ENCODE results near the gene UBR4. TPM values are rescaled to one million over a fixed set of nuclear protein-coding genes. Genes with fewer than 3 reads are reported as not detected.
"Not testable (repeated sequence)": the region's sequence is repeated elsewhere in the genome, so short reads cannot be mapped to it uniquely, and the experiment has no call there.

Gene UBR4
- total RNA-seq: 100 to 1,000 TPM in 2 of 6 experiments, 10 to 100 TPM in 4; 73.0 to 132 (median 90.1) TPM
- long read RNA-seq, partial matches to known transcripts: 6 of 7 reads
- long read RNA-seq, other reads (novel, unspliced or antisense): 1 of 7 reads

DNA sequence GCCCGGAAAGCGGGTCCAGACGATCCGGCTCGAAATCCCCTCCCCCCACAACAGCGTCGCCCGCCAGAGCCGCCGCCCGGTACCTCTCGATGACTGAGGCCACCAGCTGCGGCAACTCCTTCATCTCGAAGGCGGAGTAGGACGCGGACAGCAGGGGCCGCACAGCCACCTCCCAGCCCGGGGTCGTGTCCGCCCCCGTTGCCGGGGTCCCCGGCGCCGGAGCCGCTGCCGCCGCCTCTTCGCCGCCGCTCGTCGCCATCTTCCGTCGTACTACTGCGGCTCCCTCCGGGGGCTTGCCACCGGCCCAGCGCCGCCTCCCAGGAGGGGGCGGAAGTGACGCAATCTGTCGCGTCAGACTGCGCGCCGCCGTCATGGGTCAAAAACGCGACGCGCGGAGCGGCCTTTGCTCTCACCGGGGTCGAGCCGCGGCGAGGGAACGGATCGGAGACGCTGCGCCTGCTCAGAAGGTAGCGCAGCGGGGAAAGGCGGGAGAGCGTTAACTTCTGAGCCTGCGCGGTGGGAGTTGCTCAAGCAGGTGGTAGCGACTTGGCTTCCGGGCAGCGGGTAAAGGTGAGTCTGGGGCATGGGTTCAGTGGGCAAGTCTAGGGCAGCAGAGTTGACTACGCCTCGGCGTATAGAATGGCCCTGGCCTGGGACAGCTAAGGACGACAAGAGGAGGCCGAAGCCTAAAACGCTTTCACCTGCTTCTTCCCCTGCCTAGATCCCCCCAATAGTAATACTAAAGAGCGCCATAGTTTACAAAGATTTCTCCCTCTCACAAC lies at the start of gene UBR4:
Gene UBR4 (minus strand): TSS at position 277 of the 782 bp plus-strand sequence. CDS start 18 bp downstream, at position 259.
- Histone ChIP-seq H3K9me3 (no peaks in the 10 kb centered on the region), H3K27me3 (no peaks in the 10 kb centered on the region), H3K4me3 (peak within 1 kb of the TSS; percentile 79 to 91 (median 89)), H3K36me3 (no peaks in the 10 kb centered on the region), H3K27ac (peak within 1 kb of the TSS; percentile 91 to 99 (median 93)), H3K4me1 (peaks cover 0 to 54% (median 10%) of the 10 kb centered on the region in 4 donors)
- intact Hi-C loops (cut with DNase I): no loop called here
- ATAC-seq (peak; percentile 91 to 97 (median 94)), DNase-seq (peak; percentile 97 to 98 (median 98))
- TF ChIP-seq, protein P1, sequence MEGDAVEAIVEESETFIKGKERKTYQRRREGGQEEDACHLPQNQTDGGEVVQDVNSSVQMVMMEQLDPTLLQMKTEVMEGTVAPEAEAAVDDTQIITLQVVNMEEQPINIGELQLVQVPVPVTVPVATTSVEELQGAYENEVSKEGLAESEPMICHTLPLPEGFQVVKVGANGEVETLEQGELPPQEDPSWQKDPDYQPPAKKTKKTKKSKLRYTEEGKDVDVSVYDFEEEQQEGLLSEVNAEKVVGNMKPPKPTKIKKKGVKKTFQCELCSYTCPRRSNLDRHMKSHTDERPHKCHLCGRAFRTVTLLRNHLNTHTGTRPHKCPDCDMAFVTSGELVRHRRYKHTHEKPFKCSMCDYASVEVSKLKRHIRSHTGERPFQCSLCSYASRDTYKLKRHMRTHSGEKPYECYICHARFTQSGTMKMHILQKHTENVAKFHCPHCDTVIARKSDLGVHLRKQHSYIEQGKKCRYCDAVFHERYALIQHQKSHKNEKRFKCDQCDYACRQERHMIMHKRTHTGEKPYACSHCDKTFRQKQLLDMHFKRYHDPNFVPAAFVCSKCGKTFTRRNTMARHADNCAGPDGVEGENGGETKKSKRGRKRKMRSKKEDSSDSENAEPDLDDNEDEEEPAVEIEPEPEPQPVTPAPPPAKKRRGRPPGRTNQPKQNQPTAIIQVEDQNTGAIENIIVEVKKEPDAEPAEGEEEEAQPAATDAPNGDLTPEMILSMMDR (IDR thresholded peaks at IDR 0.05): no peak
- TF ChIP-seq POLR2A (IDR thresholded peaks at IDR 0.05): peak; percentile 98
- under 1% methylated on average over 35 of the region's 80 CpGs for WGBS (ENCODE audit: insufficient coverage, low coverage, low lambda C conversion rate, missing lambda C conversion rate)

DNA sequence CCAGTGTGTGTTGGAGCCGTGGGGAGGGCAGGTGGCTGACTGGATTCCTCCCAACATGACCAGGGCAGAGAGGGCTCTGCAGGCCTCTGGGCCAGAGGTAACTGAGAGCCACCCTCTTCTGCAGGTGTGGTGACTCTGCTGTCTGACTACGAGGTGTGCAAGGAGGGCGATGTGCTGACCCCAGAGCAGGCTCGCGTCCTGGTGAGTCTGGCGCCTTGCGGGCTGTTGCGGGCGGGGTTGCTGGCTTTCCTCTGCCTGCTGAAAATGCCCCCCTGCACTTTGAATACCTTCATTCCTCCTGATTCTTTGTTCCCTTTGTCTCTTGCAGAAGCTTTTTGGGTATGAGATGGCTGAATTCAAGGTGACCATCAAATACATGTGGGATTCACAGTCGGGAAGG lies 48.3 kb upstream of the UBR4 start:
- no peaks in the 10 kb centered on the region for H3K27me3 ChIP-seq
- intact Hi-C loops (cut with DNase I): no loop called here
- ATAC-seq (no peak), DNase-seq (no peak)
- peaks cover 0 to 51% (median 22%) of the 10 kb centered on the region in 4 donors for H3K36me3 ChIP-seq
- 75% methylated on average over 1 of the region's 10 CpGs for WGBS (ENCODE audit: insufficient coverage, low coverage, low lambda C conversion rate, missing lambda C conversion rate)
- no peak for TF ChIP-seq POLR2A (IDR thresholded peaks at IDR 0.05)
- TF ChIP-seq, protein P1 (IDR thresholded peaks at IDR 0.05): no peak
- H3K4me1 ChIP-seq: peaks cover 0 to under 1% (median 0%) of the 10 kb centered on the region in 4 donors
- no peak overlapping the region for H3K27ac ChIP-seq
- no peak overlapping the region for H3K4me3 ChIP-seq
- no peaks in the 10 kb centered on the region for H3K9me3 ChIP-seq

DNA sequence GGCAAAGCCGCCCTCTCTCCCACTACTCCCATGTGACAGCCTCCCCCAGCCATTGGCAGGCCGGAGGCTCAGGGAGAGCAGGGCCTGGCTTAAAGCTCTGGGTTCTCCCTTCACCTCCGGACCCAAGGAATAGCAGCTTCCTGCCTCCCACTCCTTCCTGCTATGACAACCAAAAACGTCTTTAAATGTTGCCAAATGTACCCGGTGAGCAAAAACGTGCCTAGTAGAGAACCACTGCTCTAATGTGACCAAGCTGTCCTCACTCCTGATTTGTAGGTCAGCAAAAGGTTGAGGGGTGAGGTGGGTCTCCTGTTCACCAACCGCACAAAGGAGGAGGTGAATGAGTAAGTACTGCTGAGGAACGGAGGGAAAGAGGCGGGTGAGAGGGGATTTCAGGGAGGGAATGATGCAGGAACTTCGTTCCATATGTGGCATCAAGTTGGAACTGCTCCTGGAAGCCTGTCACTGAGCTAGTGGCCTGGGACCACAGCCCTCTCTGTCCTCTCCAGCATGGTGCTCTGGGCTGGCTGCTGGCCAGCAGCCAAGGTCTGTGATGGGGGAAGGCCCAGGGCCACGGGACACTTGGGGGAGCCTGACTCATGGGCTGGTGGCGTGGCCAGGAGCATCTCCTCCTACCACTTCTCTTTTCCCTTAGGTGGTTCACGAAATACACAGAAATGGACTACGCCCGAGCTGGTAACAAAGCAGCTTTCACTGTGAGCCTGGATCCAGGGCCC lies 47.3 kb upstream of the UBR4 start:
- ATAC-seq (peak in 2 of 4 donors; percentile 4 to 16), DNase-seq (peak in 1 of 3 donors; percentile 34)
- H3K9me3 ChIP-seq: no peaks in the 10 kb centered on the region
- TF ChIP-seq POLR2A (IDR thresholded peaks at IDR 0.05): no peak
- TF ChIP-seq, protein P1 (IDR thresholded peaks at IDR 0.05): no peak
- peaks cover 0 to 10% (median 5%) of the 10 kb centered on the region in 4 donors for H3K4me1 ChIP-seq
- no peak overlapping the region for H3K4me3 ChIP-seq
- no peaks in the 10 kb centered on the region for H3K27me3 ChIP-seq
- H3K36me3 ChIP-seq: peaks cover 0 to 51% (median 22%) of the 10 kb centered on the region in 4 donors
- intact Hi-C loops (cut with DNase I): no loop called here
- no peak overlapping the region for H3K27ac ChIP-seq
- WGBS (ENCODE audit: insufficient coverage, low coverage, low lambda C conversion rate, missing lambda C conversion rate): 55% methylated on average over 9 of the region's 15 CpGs

DNA sequence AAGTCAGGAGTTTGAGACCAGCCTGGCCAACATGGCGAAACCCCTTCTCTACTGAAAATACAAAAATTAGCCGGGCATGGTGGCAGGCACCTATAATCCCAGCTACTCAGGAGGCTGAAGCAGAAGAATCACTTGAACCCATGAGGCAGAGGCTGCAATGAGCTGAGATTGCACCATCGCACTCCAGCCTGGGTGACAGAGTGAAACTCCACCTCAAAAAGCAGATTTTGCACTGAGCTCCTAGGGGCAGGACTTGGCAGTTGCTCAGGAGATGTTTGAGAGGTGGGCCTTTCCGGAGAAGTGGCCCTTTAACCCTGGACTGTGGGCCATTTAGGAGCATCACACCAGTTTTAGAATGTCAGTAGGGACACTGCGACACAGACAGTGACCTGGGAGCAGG lies 46.2 kb upstream of the UBR4 start:
- WGBS (ENCODE audit: insufficient coverage, low coverage, low lambda C conversion rate, missing lambda C conversion rate): no CpG with 5 or more reads among the region's 5 CpGs
- ATAC-seq; intact Hi-C loops (cut with DNase I): not testable (repeated sequence)

More for the DNA sequence above, 46.2 kb upstream of the UBR4 start:
- H3K27me3 ChIP-seq, DNase-seq, H3K4me3 ChIP-seq, H3K27ac ChIP-seq, H3K9me3 ChIP-seq: not testable (repeated sequence)
- Histone ChIP-seq H3K4me1 (peaks cover 0 to 12% (median 5%) of the 10 kb centered on the region in 4 donors), H3K36me3 (peaks cover 0 to 42% (median 20%) of the 10 kb centered on the region in 4 donors)
